H1 (cell line): ENCODE measurements around the gene CCDC60. TPM values are rescaled to one million over a fixed set of nuclear protein-coding genes. Genes with fewer than 3 reads are reported as not detected.

ENCODE experiments used
- CTCF ChIA-PET: fragments of 300-600 bp; sonication (Branson Sonifier 250); formaldehyde crosslinking; loops from one replicate; lab custom pipeline; 2021; ENCODE audit not compliant: partially characterized antibody; lab: Charles Lee
- POLR2A ChIA-PET: fragments of 300-600 bp; sonication (Branson Sonifier 250); formaldehyde crosslinking; loops from one replicate; lab custom pipeline; 2021; ENCODE audit warnings: inconsistent platforms; ENCODE audit not compliant: partially characterized antibody; lab: Charles Lee
- DNase-seq, 2 experiments: peaks; one replicate each; pipeline versions ENCODE4 v3.0.0 to v3.0.0-alpha.2; 2010 to 2022; ENCODE audit warnings: low spot score in 2 of 2, low read depth in 1 of 2, mixed read lengths in 1 of 2
- FAIRE-seq: peaks from 2 replicates; lab custom pipeline; 2011; peaks lifted over from hg19 to GRCh38; lab: Jason Lieb, UNC
- H2AFZ ChIP-seq: 2 replicates; pipeline ENCODE4 v1.8.1; 2012; ENCODE audit warnings: low read length, inconsistent platforms
- H2AK5ac ChIP-seq: 2 replicates; pipeline ENCODE4 v1.6.1; 2013; ENCODE audit warnings: low read depth, low read length
- H2BK120ac ChIP-seq: replicated peaks from 2 replicates; pipeline ENCODE3; 2013; ENCODE audit warnings: low read depth, low read length, inconsistent platforms
- H2BK12ac ChIP-seq: 2 replicates; pipeline ENCODE4 v1.6.1; 2013; ENCODE audit warnings: low read depth, low read length
- H2BK15ac ChIP-seq: 2 replicates; pipeline ENCODE4 v1.6.1; 2013; ENCODE audit warnings: low read length
- H2BK20ac ChIP-seq: 2 replicates; pipeline ENCODE4 v1.6.1; 2013; ENCODE audit warnings: low read length
- H2BK5ac ChIP-seq: 2 replicates; pipeline ENCODE4 v1.6.1; 2013; ENCODE audit warnings: low read depth, low read length
- H3K14ac ChIP-seq: 2 replicates; pipeline ENCODE4 v1.6.1; 2013; ENCODE audit warnings: inconsistent platforms; ENCODE audit not compliant: insufficient read length
- H3K18ac ChIP-seq: 2 replicates; pipeline ENCODE4 v1.6.1; 2013; ENCODE audit warnings: low read length; ENCODE audit errors: extremely low read depth
- H3K23ac ChIP-seq: 2 replicates; pipeline ENCODE4 v1.6.1; 2013; ENCODE audit warnings: inconsistent platforms; ENCODE audit not compliant: insufficient read length
- H3K23me2 ChIP-seq: 2 replicates; pipeline ENCODE4 v1.6.1; 2013; ENCODE audit warnings: low read depth, low read length
- H3K27ac ChIP-seq: 2 replicates; pipeline ENCODE4 v1.6.1; 2011; ENCODE audit warnings: low read depth, low read length, inconsistent platforms
- H3K27me3 ChIP-seq, 4 experiments: replicated peaks in 1 of 4; 1 replicate in 1 of 4; 2 replicates in 3 of 4; pipeline versions ENCODE4 v1.6.1 to v1.8.1; 2011 to 2013; ENCODE audit warnings: low read length in 3 of 4, mild to moderate bottlenecking in 3 of 4, inconsistent platforms in 2 of 4, mixed read lengths in 2 of 4, moderate library complexity in 1 of 4; ENCODE audit not compliant: control insufficient read depth in 3 of 4, insufficient read depth in 3 of 4; ENCODE audit errors: extremely low read depth in 1 of 4
- H3K36me3 ChIP-seq, 4 experiments: 2 replicates each; pipeline versions ENCODE4 v1.6.1 to v1.8.1; 2011 to 2013; ENCODE audit warnings: mild to moderate bottlenecking in 4 of 4, low read length in 3 of 4, moderate library complexity in 2 of 4, control low read depth in 1 of 4, inconsistent platforms in 1 of 4; ENCODE audit not compliant: insufficient read depth in 4 of 4, control insufficient read depth in 2 of 4
- H3K4ac ChIP-seq: replicated peaks from 2 replicates; pipeline ENCODE3; 2013; ENCODE audit warnings: low read length, low read depth, mixed read lengths, inconsistent platforms; ENCODE audit not compliant: insufficient read length
- H3K4me1 ChIP-seq, 4 experiments: replicated peaks in 1 of 4; 1 replicate in 1 of 4; 2 replicates in 3 of 4; pipeline versions ENCODE4 v1.6.1 to v1.8.1; 2011 to 2013; ENCODE audit warnings: low read length in 3 of 4, inconsistent platforms in 2 of 4, mixed read lengths in 1 of 4; ENCODE audit not compliant: insufficient read depth in 4 of 4, control insufficient read depth in 3 of 4
- H3K4me2 ChIP-seq, 2 experiments: 2 replicates each; pipeline versions ENCODE4 v1.6.1 to v1.8.1; 2011 to 2013; ENCODE audit warnings: low read depth in 2 of 2, low read length in 2 of 2, control low read depth in 1 of 2, inconsistent platforms in 1 of 2, mild to moderate bottlenecking in 1 of 2; ENCODE audit not compliant: insufficient read depth in 1 of 2
- H3K4me3 ChIP-seq, 4 experiments: fragments of 200-600, 300-600 bp in 1 of 4; sonication (generic), shearing (Covaris generic), sonication (Bioruptor Twin) in 1 of 4; 2 replicates each; pipeline versions ENCODE4 v1.5.1 to v1.8.1; 2011 to 2016; ENCODE audit warnings: low read length in 4 of 4, low read depth in 3 of 4, control low read depth in 2 of 4, inconsistent platforms in 2 of 4, mild to moderate bottlenecking in 2 of 4, mixed read lengths in 1 of 4, moderate library complexity in 1 of 4; ENCODE audit not compliant: insufficient read depth in 2 of 4; ENCODE audit errors: extremely low read depth in 1 of 4
- H3K56ac ChIP-seq: replicated peaks from 2 replicates; pipeline ENCODE3; 2013; ENCODE audit warnings: low read depth, mild to moderate bottlenecking, mixed read lengths, low read length, inconsistent platforms; ENCODE audit not compliant: insufficient read length
- H3K79me1 ChIP-seq: 2 replicates; pipeline ENCODE4 v1.6.1; 2013; ENCODE audit warnings: low read depth, low read length, control low read depth
- H3K79me2 ChIP-seq, 2 experiments: 2 replicates each; pipeline versions ENCODE4 v1.6.1 to v1.8.1; 2012 to 2013; ENCODE audit warnings: low read length in 2 of 2, mild to moderate bottlenecking in 2 of 2, inconsistent platforms in 1 of 2; ENCODE audit not compliant: insufficient read depth in 2 of 2, control insufficient read depth in 1 of 2
- H3K9ac ChIP-seq, 4 experiments: replicated peaks in 1 of 4; 1 replicate in 1 of 4; 2 replicates in 3 of 4; pipeline versions ENCODE4 v1.6.1 to v1.8.1; 2011 to 2013; ENCODE audit warnings: low read depth in 3 of 4, low read length in 3 of 4, control low read depth in 2 of 4, mild to moderate bottlenecking in 2 of 4, moderate library complexity in 2 of 4, inconsistent platforms in 1 of 4; ENCODE audit errors: extremely low read depth in 1 of 4
- H3K9me3 ChIP-seq, 2 experiments: 2 replicates each; pipeline versions ENCODE4 v1.6.1 to v1.8.1; 2012 to 2013; ENCODE audit warnings: mild to moderate bottlenecking in 2 of 2, moderate library complexity in 2 of 2, control low read depth in 1 of 2, inconsistent platforms in 1 of 2, low read depth in 1 of 2, low read length in 1 of 2, mixed read lengths in 1 of 2; ENCODE audit not compliant: insufficient read depth in 2 of 2
- H4K20me1 ChIP-seq, 2 experiments: replicated peaks in 1 of 2; 2 replicates each; pipeline versions ENCODE3 to v1.8.1; 2011 to 2013; ENCODE audit warnings: inconsistent platforms in 2 of 2, low read length in 2 of 2, mild to moderate bottlenecking in 1 of 2; ENCODE audit not compliant: insufficient read depth in 2 of 2, control insufficient read depth in 1 of 2
- H4K5ac ChIP-seq: 2 replicates; pipeline ENCODE4 v1.6.1; 2013; ENCODE audit warnings: low read length, low read depth, mixed read lengths, inconsistent platforms; ENCODE audit not compliant: insufficient read length
- H4K8ac ChIP-seq: 2 replicates; pipeline ENCODE4 v1.8.0; 2013; ENCODE audit warnings: mild to moderate bottlenecking, moderate library complexity, low read length, inconsistent platforms; ENCODE audit not compliant: insufficient read depth; ENCODE audit errors: extremely low read depth
- H4K91ac ChIP-seq: replicated peaks from 2 replicates; pipeline ENCODE3; 2013; ENCODE audit warnings: low read length, mixed read lengths, inconsistent platforms; ENCODE audit not compliant: insufficient read length
- ASH2L ChIP-seq: fragments of 200-600, 300-600 bp; sonication (generic); IDR thresholded peaks from one replicate; pipeline ENCODE4 v1.7.1; 2017; ENCODE audit warnings: low read length
- CBX5 ChIP-seq: fragments of 300-800, 300-1000 bp; sonication (generic); IDR thresholded peaks from 2 replicates; pipeline ENCODE4 v1.7.1; 2016; ENCODE audit warnings: antibody characterized with exemption, low read length, low read depth
- CHD1 ChIP-seq: IDR thresholded peaks from 2 replicates; pipeline ENCODE4 v1.6.1; 2012; ENCODE audit warnings: low read depth, low read length, improper control_type of control experiment
- KDM5A ChIP-seq: fragments of 200-600 bp; IDR thresholded peaks from 2 replicates; pipeline ENCODE4 v1.7.1; 2012; ENCODE audit warnings: mild to moderate bottlenecking, low read length, inconsistent platforms, mixed read lengths
- MAFK ChIP-seq: IDR thresholded peaks from 2 replicates; pipeline ENCODE4 v1.6.1; 2012; ENCODE audit warnings: low read depth, mild to moderate bottlenecking, improper control_type of control experiment, low read length
- PHF8 ChIP-seq: fragments of 200-600 bp; sonication (generic); conservative IDR thresholded peaks from 2 replicates; pipeline ENCODE4 v1.7.1; 2012; ENCODE audit warnings: low read depth, mild to moderate bottlenecking, inconsistent platforms, low read length, moderate library complexity
- RNF2 ChIP-seq: fragments of 200-900, 300-1000 bp; sonication (generic); IDR thresholded peaks from 2 replicates; pipeline ENCODE4 v1.7.1; 2016; ENCODE audit warnings: borderline replicate concordance, low read depth, mild to moderate bottlenecking, antibody characterized with exemption, low read length; ENCODE audit not compliant: poor library complexity, severe bottlenecking; ENCODE audit errors: missing control alignments
- TAF1 ChIP-seq: IDR thresholded peaks from 2 replicates; pipeline ENCODE4 v1.6.1; 2011; ENCODE audit warnings: mild to moderate bottlenecking, low read depth, low read length
- WGBS, 2 experiments: shearing (Covaris generic) in 1 of 2; methylation state at CpG; one replicate each; pipeline versions ENCODE4 v1.1.6 to v1.1.7; 2013 to 2015; ENCODE audit warnings: low lambda C conversion rate in 2 of 2, mixed read lengths in 2 of 2, inconsistent platforms in 1 of 2, low coverage in 1 of 2, missing lambda C conversion rate in 1 of 2; ENCODE audit not compliant: insufficient replicate concordance in 2 of 2, insufficient coverage in 1 of 2, insufficient read length in 1 of 2; ENCODE audit errors: extremely low coverage in 1 of 2, missing lambda C conversion rate in 1 of 2; 5-methylcytosine and 5-hydroxymethylcytosine counted together
- polyA plus RNA-seq, 7 experiments: library from polyadenylated mRNA; depleted of rRNA in 3 of 7; stranded (reverse) in 5 of 7; unstranded in 2 of 7; fragments of >200 nt in 5 of 7; fragments of 200-250 nt in 2 of 7; gene quantifications; 1 replicate in 5 of 7; 2 replicates in 1 of 7; 4 replicates in 1 of 7; pipeline versions ENCODE4 v1.2.1 to v1.2.3, GENCODE V29; 2011 to 2013; ENCODE audit warnings: missing spikeins in 2 of 7, mixed read lengths in 2 of 7
- total RNA-seq: library from RNA; stranded (reverse); fragmentation: NEBNext Ultra II Directional; extraction: Animal tissue kit (Norgen Biotek cat#: 25700); gene quantifications from 2 replicates; pipeline ENCODE4 v1.2.1, GENCODE V29; 2021
- TF ChIP-seq, protein P1 (sequence below), 3 experiments: IDR thresholded peaks; 1 replicate in 2 of 3; 2 replicates in 1 of 3; pipeline versions ENCODE4 v1.5.1 to v1.6.1; 2011; ENCODE audit warnings: low read length in 3 of 3, mild to moderate bottlenecking in 3 of 3, inconsistent platforms in 2 of 3, low read depth in 1 of 3, moderate library complexity in 1 of 3; ENCODE audit not compliant: insufficient read depth in 1 of 3; ENCODE audit errors: control extremely low read depth in 1 of 3

CCDC60 gene
- total and polyA plus RNA-seq, 2 of the 8 experiments (the other 6 are each of a cell fraction or from before 2014, with no cell fraction given), result 0.05 TPM; not detected in 1

DNA sequence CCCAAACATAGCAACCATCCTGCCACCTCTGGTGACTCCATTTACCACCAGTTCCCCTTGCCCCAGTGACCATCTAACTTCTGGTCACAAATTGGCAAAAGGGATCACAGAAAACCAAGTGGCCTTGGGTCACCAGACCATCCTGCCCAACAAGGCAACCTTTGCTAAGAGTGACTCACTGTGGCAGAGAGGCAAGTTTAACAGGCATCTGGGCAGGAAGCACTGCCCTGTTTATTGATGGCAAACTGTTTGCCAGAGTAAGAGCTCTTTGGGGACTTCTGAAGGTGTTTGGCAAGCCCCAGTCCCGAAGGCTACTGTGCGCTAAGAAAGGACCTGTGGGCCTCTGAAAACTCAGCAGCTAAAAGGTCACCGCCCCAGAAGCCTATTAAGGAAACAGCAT lies 230.9 kb downstream of the CCDC60 start:
- H2AFZ ChIP-seq, result no peak overlapping the region; the same call in 1 of the 2 replicates
- WGBS, 2 experiments, result 94% methylated on average over 3 of the region's 3 CpGs; no CpG with 5 or more reads in 1 of the 2 experiments
- no peak overlapping the region for H2BK120ac ChIP-seq
- H3K27me3 ChIP-seq, result no peaks in the 10 kb centered on the region
- no peak overlapping the region for H3K27ac ChIP-seq
- H3K79me1 ChIP-seq, result no peaks in the 10 kb centered on the region
- ChIA-PET POLR2A (no interaction called here), CTCF (no interaction called here)
- no peaks in the 10 kb centered on the region for H3K4me1 ChIP-seq
- no peak overlapping the region for H2BK15ac ChIP-seq
- no peaks in the 10 kb centered on the region for H4K20me1 ChIP-seq
- H3K4me3 ChIP-seq, result no peak overlapping the region
- H4K91ac ChIP-seq, result no peak overlapping the region
- H3K14ac ChIP-seq, result no peak overlapping the region
- no peak overlapping the region for H2BK5ac ChIP-seq
- no peak overlapping the region for H3K4ac ChIP-seq
- no peak overlapping the region for H2BK20ac ChIP-seq
- H4K8ac ChIP-seq, result no peak overlapping the region
- no peak overlapping the region for H3K56ac ChIP-seq
- FAIRE-seq, result no peak
- H2BK12ac ChIP-seq, result no peak overlapping the region
- H3K9me3 ChIP-seq, result no peaks in the 10 kb centered on the region
- H4K5ac ChIP-seq, result no peak overlapping the region
- H2AK5ac ChIP-seq, result no peak overlapping the region
- no peak overlapping the region for H3K18ac ChIP-seq
- H3K79me2 ChIP-seq, result no peaks in the 10 kb centered on the region
- H3K36me3 ChIP-seq, result no peaks in the 10 kb centered on the region
- no peak overlapping the region for H3K4me2 ChIP-seq
- H3K9ac ChIP-seq, result no peak overlapping the region
- DNase-seq, result no peak
- no peak overlapping the region for H3K23ac ChIP-seq
- no peak for TF ChIP-seq RNF2
- TF ChIP-seq PHF8, result no peak
- TF ChIP-seq, protein P1, sequence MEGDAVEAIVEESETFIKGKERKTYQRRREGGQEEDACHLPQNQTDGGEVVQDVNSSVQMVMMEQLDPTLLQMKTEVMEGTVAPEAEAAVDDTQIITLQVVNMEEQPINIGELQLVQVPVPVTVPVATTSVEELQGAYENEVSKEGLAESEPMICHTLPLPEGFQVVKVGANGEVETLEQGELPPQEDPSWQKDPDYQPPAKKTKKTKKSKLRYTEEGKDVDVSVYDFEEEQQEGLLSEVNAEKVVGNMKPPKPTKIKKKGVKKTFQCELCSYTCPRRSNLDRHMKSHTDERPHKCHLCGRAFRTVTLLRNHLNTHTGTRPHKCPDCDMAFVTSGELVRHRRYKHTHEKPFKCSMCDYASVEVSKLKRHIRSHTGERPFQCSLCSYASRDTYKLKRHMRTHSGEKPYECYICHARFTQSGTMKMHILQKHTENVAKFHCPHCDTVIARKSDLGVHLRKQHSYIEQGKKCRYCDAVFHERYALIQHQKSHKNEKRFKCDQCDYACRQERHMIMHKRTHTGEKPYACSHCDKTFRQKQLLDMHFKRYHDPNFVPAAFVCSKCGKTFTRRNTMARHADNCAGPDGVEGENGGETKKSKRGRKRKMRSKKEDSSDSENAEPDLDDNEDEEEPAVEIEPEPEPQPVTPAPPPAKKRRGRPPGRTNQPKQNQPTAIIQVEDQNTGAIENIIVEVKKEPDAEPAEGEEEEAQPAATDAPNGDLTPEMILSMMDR (IDR thresholded peaks at IDR 0.05; ENCODE audit: control extremely low read depth in 1 of 3, insufficient read depth in 1 of 3, low read depth in 1 of 3, low read length in 3 of 3), result no peak
- no peak for TF ChIP-seq CHD1
- TF ChIP-seq ASH2L, result no peak
- TF ChIP-seq TAF1, result no peak
- TF ChIP-seq MAFK, result no peak
- TF ChIP-seq KDM5A, result no peak
- TF ChIP-seq CBX5, result no peak
- H3K23me2 ChIP-seq, result no peaks in the 10 kb centered on the region
